NAMALWA (cell line): Measurements from ENCODE around the gene PAM16.
A peak's percentile ranks its signal among the peaks of the same experiment; 100 is the strongest.
"Not testable (repeated sequence)": the region's sequence is repeated elsewhere in the genome, so short reads cannot be mapped to it uniquely, and the experiment has no call there.

Experiments used
- DNase-seq: peaks from one replicate; pipeline ENCODE4 v3.0.0-alpha.2; 2015; ENCODE audit warnings: low spot score

The PAM16 gene

DNA sequence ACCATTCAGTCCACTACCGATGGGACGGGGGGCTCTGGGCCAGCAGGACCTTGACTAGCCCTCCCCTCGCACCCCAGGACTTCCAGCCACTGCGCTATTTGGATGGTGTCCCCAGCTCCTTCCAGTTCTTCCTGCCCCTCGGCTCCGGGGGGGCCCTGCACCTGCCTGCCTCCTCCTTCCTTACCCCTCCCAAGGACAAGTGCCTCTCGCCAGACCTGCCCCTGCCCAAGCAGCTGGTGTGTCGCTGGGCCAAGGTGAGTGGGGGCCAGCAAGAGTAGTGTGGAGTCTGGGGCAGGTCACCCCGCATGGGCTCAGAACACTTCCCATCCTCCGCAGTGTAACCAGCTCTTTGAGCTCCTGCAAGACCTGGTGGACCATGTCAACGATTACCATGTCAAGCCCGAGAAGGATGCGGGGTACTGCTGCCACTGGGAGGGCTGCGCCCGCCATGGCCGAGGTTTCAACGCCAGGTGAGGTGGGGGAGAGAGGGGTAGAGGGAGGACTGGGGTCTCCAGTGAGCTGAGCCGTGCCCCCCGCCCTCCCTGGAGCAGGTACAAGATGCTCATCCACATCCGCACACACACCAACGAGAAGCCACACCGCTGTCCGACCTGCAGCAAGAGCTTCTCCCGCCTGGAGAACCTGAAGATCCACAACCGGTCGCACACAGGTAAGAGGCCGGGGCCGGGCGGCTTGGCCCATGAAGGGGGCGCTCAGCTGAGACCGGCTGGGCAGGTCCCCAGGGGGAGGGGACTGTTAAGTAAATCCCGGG lies 16.2 kb downstream of the PAM16 start:
- DNase-seq = no peak

DNA sequence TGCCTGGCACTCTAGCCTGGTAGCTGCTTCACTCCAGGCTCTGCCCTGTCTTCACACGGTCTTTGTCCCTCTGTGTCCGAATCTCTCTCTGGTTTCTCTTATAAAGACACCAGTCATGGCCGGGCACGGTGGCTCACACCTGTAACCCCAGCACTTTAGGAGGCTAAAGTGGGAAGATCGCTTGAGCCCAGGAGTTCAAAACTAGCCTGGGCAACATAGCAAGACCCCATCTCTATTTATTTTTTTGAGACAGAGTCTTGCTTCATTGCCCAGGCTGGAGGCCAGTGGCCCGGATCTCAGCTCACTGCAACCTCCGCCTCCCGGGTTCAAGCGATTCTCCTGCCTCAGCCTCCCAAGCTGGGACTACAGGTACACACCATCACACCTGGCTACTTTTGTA lies 17.4 kb downstream of the PAM16 start:
- DNase-seq = not testable (repeated sequence)

DNA sequence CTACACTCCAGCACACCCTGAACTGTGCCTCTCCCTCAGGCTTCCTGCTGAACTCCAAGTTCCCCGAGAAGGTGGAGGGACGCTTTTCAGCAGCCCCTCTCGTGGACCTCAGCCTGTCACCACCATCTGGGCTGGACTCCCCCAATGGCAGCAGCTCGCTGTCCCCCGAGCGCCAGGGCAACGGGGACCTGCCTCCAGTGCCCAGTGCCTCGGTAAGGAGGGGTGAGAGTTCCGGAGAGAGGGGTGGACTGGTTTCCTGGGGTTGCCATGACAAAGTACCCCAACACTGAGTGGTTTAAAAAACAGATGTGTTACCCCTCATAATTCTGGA lies 17.8 kb downstream of the PAM16 start:
- DNase-seq = no peak

DNA sequence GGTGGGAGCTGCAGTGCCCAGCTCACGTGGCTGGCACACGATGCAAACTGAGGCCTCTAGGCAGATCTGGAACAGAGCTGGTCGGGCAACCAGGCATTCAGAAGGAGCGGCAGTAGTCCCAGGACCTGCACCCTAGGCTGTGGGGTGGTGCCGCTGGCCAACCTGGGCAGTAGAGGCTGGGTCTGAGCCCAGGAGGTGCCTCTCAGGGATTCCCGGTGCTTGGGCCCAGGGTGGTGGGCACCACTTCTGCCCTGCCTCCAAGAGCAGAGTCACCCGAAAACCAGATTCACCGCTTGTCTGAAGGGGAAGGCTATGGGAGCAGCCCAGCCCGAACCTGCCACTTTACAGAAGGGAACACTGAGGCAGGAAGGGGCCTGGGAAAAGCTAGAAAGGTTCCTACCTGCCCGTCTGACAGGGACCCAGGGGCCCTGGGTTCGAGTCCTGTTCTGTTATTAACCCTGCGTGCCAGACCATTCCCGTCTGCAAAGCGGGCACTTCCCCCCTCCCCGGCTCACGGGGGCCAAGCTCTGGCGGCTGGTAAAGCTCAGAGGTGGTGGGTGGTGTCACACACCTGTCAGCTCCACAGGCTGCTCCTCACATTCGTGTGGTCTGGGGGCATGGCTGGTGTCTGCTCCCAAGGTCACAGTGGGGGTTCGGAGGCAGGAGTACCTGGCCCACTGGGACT lies 18.4 kb downstream of the PAM16 start:
- DNase-seq = no peak

DNA sequence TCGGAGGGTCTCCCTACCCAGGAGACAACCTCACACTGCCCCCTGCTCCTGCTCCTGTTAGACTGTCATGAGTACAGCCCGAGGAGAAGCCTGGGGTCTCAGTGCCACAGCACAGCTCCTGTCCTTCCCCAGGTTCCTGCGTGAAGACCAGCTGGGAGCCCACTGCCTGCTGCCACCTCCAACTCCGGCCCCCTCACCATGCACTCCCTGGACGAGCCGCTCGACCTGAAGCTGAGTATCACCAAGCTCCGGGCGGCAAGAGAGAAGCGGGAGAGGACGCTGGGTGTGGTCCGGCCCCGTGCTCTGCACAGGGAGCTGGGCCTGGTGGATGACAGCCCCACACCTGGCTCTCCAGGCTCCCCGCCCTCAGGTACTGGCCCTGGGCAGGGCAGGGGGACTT lies 19.0 kb downstream of the PAM16 start:
- no peak for DNase-seq

DNA sequence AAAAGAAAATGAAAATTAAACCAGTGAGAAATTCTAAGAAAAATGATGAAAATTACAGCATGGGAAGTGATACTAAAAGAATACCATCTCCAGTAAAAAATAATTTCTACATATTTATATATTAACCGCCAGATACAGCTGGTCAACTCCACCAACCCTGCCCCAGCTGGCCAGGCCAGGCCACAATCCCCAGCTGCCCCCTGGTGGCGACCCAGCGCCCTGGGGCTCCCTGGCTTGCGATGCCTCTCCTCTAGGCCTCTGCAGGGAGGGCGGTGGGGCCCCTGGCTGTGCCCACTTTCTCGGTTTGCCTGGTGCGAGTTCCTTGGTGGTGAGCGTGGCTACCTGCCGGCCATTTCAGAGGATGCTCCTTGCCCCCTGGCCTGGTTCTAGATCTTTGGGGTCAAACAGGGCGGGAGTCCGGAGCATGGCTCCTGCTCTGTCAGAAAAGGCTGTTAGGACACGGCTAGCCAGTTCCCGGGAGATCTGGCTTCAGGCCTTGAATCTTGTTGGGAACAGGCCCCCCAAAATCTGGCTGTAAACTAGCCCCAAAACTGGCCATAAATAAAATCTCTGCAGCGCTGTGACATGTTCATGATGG lies 20.7 kb downstream of the PAM16 start:
- DNase-seq = peak; percentile 74

DNA sequence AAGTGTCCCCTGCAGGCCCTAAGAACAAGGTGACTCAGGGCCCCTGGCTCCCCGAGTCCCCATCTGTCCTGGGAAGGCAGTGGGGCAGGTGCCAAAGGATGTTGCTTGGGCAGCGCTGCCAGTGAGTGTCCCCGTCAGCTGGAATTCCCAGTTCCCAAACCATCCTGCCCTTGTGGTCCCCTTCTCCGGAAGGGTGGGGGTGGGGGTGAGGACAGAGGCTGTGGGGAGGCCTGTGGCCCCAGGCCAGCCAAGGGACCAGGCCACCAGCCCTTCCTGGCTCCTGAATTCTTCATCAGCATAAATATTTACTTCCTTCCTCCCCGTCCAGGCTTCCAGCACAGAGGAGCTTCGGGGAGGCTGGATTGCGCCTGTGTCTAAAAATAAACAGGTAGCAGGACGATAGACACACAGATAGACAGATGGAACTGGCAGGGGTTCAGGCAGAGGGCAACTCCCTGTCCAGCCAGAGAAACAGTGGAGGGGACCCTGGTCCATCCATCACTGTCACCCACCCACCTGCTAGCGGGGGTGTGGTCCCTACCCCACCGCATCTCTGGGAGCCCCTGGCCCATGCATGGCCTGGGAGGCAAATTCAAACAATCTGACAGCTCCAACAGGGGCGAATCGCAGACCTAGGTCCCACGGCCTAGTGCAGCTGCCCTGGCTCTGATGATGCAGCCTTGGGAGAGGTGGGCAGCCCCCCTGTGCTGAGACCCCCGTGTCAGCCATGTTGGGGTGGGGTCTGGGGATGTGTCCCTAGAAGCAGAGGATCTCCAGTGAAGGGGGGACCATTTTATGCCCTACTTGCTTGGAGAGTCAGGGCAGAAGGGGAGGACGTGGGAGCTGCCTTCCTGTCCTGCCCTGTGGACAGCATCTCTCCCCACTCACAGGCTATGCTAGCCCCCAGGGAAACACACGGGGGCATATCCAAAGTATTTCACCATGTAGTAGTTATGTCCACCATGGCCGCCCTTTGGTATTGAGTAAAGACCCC lies 22.0 kb downstream of the PAM16 start:
- no peak for DNase-seq

DNA sequence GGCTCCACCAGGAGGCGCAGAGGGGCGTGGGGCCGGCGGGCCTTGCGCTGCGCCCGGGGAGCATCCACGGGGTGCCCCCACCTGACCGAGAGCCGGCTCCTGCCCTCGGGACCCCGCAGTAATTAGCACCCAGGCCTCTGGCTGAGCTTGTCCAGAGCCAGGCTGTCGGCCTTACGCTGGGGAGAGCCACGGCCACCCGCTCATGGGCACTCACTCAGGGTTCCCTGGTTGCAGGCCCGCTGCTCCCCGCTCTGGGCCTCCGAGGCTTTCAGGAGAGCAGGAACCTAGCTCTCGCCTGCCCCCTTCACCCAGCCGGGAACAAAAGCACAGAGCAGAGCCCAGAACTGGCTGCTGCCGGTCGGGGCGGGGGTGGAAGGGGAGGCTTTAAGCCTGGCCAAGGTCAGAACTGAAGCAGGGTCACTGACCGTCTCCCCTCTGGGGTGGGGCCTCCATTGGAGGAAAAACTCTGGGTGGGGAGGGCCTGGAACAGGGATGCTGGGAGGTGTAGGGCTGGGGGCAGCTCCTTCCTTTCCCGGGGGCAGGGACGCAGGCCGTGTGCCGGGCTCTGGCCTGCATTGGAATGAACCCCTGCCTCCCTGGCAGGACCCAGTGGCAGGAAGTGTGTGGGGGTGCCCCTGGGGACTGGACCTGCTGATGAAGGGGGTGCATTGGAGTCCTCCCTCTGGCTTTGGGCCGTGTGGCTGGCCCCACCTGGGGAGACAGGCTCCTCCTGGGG lies 22.9 kb downstream of the PAM16 start:
- peak; percentile 57 for DNase-seq

DNA sequence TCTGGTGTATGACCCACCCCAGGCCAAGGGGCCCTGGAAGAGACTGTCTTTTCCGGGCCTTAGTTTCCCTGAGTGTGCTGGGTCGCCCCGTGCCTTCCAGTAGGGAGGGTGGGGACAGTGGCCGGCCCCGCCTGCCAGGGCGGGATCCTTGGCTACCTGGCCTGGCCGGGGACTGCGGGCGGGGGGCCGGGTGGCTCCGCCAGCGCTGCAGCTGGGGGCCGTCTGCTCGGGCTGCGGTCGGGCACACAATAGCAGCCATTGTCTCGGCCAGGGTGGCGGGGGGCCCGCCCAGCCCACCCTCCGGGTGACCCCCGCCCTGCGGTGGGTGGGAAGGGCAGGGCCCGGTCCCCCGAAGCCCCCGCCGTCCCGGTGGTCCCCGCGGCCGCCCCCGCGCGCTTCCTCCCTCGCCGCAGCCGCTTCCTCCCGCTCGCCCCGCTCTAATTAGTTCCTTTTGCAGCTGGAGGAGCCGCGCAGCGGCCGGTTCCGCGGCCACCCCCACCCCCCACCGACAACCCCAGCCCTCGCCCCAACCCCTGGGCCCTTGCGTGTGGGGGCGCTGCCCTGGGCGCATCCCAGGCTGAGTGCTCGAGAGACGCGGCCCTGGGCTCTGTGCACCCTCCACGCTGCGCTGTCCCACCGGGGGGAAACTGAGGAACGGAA lies 23.6 kb downstream of the PAM16 start:
- no peak for DNase-seq

DNA sequence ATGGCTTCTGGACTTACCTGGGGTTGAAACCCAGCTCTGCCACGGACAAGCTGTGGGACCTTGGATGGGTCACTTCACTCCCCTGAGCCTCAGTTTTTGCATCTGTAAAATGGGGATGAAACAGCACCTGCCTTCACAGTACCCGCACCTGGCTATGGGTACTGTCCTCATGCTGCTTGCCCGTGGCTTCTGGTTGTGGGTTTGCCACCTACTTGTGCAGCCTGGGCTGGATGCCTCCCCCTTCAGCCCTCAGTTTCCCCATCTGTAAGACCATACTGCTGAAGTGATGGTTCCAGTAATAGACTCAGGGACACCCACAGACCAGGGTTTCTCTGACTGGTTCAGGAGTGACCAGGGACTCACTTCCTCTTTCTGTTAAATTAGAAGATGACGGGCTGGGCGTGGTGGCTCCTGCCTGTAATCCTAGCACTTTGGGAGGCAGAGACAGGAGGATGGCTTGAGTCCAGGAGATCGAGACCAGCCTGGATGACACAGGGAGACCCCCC lies 25.8 kb downstream of the PAM16 start:
- DNase-seq = peak; percentile 48

DNA sequence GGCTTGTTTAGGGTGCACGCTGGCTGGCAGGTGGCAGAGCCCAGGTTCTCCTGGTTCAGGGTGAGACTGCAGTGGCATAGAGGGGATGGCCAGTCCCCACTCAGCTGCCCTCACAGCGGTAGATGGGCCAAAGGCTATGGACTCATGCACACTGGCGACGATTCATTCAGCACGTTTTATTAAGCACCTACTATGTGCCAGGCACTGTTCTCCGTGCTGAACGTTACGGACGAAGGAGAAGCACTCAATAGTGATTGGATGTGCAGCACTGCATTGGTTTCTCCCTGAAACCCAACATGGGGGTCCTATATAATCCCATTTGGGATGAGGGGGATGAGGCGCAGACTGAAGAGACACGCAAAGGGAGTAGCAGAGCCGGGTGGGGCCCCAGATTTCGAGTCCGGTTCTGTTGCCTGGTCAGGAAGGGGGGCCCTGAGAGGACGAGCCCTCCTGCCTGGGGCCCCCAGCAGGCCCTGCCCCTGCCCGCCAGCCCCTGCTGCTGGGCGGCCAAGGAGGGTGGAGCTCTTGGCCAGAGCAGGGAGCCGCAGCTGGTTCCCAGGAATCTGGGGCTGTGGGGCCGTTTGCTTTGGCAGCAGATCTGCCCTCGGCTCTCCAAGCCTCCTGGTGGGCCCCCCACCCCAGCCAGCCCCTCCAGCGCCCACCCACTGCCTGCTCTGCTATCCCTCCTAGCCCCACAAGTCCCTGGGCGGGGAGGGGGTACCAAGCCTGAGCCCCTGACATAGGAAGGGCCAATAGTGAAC lies 26.4 kb downstream of the PAM16 start:
- DNase-seq = no peak

DNA sequence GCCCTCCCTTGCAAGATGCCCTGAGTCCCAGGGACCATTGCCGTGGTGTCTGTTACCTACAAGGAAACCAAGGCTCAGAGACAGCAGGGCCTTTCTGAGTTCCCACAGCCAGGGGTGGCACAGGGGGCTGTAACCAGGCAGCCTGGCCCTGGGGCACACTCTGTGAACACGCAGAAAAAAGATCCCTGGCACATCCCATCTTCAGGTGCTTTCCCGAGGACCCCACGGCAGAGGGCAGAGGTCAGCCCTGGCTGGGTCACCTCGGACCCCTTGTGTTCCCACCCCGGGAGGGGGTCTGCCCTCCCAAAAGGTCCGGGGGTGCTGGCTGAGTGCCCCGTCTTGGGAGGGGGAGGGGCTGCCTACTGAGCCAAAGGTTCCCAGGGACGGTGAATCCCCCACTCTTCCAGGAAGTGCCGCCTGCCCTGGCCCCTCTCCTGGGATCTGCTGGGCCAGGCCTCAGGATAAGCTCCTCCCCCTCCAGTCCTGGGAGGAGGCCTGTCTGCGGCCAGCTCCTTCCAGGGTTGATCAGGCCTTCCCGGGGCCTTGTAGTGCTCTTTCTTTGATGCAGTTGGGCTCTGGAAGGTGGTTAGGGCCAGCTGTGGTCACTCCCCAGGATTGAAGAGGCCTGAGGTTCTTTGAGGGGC lies 27.2 kb downstream of the PAM16 start:
- no peak for DNase-seq

DNA sequence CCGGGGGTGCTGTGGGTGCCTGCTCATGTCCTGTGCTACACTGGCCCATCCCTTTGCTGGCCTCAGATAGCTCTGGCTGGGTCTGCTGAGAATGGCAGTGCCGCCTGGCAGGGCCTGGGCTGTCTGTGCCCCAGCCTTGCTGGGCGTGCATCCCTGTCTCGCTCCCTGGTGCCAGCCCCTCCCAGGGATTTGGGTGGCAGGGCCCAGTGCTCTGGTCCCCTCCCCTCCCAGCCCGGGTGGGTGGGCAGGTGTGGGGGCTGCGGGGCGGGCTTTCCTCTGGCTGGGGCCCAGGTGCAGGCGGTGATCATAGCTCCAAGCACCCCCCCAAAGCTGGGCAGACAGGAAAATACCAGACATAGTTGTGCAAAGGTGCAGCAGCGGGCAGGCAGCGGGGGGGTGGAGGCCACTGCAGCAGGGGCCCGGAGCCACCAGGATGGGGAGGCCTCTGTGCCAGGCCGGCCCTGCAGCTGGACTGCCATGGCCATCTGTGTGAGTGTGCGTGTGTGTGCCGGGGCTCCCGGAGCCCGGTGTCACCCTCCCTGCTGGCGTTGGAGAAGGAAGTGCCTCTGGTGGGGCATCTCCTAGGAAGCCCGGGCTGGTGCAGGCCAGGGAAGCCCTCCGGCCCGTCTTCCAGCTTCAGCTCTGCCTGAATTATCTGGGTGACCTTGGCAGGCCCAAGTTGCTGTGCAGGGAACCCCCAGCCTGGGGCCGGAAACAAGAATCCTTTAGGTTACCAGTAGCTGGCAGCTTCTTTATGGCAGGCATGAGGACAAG lies 27.9 kb downstream of the PAM16 start:
- DNase-seq = no peak

DNA sequence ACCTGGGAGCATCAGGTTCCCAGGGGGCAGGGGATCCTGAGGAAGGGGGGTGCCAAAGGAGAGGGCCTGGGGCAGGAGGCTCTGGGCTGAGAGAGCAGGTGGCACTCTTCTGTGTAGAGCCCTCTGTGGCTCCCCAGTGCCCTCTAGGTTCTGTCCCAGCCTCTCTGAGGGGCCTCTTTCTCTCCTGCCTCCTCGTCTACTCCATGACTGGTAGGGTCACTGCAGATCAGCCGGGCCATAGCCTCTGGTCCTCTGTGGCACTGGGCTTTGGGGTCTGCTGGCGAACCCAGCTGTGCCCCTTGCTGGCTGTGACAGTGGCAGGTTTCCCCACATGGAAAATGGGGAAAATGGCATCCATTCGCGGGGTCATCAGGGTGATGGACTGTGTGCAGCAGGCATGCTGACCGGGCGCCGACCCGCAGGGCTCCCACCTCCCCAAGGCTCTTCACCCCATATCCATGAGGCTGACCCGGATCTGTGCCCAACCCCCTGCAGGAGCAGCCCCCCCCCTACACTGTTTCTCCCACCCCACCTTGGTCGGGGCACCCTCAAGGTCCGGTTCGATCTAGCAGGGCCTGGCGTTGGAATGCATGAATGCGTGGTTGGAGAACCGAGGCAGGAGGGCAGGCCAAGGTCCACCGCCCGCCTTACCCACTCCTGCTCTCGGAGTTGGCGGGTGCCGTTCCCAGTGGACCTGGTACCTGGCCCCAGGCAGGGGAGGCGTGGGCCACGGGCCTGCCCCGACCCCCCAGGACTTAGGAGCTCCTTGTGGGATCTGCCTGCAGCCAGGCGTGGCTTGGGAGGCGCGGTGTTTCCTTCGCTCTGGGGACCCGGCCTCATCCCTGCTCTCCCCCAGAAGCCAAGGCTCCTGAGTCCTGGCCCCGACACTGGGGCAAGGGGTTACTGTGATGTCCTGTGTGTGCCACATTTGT lies 28.7 kb downstream of the PAM16 start:
- no peak for DNase-seq

DNA sequence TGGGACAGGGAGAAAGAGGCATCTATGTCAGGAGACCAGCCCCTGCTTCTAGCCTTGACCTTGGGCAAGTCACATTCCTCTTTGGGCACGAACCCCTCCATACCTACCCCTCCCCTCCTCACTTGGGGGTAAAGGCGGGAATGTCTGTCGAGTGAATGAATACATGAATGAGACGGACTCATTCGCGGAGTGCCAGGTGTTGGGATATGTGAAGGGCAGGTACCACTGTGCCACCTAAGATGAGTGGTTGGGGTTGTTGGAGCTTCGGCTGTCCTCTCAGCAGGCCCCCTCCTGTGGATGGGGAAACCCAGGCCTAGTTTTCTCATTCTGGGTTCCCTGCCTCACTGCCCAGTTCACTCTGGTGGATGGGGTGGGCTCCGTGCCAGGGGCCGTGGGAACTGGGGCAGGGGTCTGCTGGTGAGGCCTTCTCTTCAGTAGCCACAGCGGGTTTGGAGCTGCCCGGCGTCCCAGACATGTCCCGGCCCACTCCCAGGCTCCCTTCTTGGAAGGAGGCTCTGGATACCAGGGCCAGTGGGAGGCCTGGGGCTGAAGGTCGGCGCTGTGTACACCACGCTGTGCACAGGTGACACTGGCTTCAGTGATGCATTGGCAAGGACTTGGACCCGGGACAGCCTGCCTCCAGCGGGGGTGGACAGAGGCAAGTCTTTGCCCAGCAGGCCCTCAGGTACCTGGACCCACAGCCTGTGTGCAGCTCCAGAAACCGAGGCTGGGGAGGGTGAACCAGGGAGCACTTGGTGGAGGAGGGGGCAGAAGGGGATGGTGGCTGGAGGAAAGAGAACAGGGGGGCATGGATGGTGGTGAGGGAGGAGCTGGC lies 29.6 kb downstream of the PAM16 start:
- DNase-seq = no peak

DNA sequence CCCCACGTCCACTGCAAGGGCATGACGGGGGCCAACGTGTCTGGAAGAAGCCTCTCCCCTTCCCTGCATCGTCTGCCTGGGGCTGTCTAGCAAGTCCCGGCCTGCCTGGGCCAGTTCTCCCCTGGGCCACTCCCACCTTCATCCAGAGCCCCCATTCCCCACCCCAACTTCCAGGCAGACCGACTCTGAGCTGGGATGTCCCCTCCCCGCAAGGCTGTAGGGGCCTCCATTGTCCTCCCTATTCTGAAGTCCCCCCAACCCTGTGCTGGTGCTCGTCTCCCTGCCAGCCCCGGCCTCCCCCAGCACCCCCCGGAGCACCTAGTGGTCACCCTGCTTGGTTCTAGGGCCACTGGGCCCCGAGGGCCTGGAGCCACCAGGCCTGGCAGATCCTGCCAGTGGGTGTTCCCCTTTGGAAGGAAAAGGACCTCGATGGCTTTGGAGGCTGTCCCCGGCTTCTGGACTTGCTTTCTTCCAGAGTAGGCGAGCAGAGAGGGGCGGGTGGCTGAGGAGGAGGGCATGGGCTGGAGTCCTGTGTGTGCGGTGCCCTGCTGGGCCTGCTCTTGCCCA lies 30.5 kb downstream of the PAM16 start:
- no peak for DNase-seq
